ENCODE measurements around the gene LSAMP.
"Not testable (repeated sequence)": the region's sequence is repeated elsewhere in the genome, so short reads cannot be mapped to it uniquely, and the experiment has no call there.

Gene LSAMP

GRCh38 chr3:115800065-115800464 is 645.2 kb downstream of the LSAMP start:
- DNase-seq (ENCODE audit: low read depth in 2 of 2): not testable (repeated sequence)

- DNase-seq (ENCODE audit: low read depth in 2 of 2): no peak
Observed at GRCh38 chr3:115792206-115792955, 652.9 kb downstream of the LSAMP start.

GRCh38 chr3:115791271-115792153 is 653.8 kb downstream of the LSAMP start:
- not testable (repeated sequence) for DNase-seq (ENCODE audit: low read depth in 2 of 2)

- DNase-seq (ENCODE audit: low read depth in 2 of 2): peak in 1 of 2 donors; percentile 31
Observed at GRCh38 chr3:115790759-115791158, 654.5 kb downstream of the LSAMP start.

GRCh38 chr3:115789481-115789880 is 655.8 kb downstream of the LSAMP start:
- no peak for DNase-seq (ENCODE audit: low read depth in 2 of 2)

- DNase-seq (ENCODE audit: low read depth in 2 of 2): no peak
Observed at GRCh38 chr3:115788921-115789470, 656.3 kb downstream of the LSAMP start.

GRCh38 chr3:115787818-115788217 is 657.5 kb downstream of the LSAMP start:
- no peak for DNase-seq (ENCODE audit: low read depth in 2 of 2)

- no peak for DNase-seq (ENCODE audit: low read depth in 2 of 2)
Observed at GRCh38 chr3:115785782-115786181, 659.5 kb downstream of the LSAMP start.

GRCh38 chr3:115784739-115785536 is 660.3 kb downstream of the LSAMP start:
- no peak for DNase-seq (ENCODE audit: low read depth in 2 of 2)

- peak; percentile 83 to 84 for DNase-seq (ENCODE audit: low read depth in 2 of 2)
Observed at GRCh38 chr3:115783938-115784738, 661.1 kb downstream of the LSAMP start.

DNA sequence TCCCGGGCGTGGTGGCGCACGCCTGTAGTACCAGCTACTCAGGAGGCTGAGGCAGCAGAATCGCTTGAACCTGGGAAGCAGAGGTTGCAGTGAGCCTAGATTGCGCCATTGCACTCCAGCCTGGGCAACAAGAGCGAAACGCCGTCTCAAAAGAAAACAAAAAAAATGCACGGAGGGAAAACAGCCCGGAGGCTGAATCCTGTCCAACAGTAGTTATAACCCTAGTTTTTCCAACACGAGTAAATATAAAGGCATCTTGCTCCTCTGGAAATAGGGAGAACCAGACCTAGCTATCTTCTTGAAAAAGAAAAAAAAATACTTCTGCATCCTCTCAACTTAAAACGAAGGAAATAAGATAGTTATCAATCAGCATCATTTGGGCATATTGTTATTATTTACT is 661.9 kb downstream of the LSAMP start:
- DNase-seq (ENCODE audit: low read depth in 2 of 2): not testable (repeated sequence)

- DNase-seq (ENCODE audit: low read depth in 2 of 2): no peak
Observed at GRCh38 chr3:115779011-115779410, 666.3 kb downstream of the LSAMP start.

DNA sequence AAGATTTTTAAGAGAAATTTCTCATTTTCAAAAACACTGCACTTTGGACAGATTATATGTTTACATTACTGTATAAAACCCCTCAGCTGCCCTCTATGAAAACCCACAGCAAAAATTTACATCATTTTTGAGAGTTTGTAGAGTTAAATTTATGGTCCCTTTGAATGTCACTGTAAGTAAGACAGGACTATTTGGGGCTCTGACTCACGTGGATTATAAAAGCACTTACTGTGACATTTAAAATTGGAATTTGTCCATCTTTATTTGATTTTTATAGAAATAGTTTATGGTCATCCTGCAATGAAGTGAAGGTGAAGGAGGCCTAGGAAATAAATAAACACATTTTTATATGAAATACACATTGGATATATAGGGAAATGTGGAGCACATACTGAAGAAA is 672.3 kb downstream of the LSAMP start:
- no peak for DNase-seq (ENCODE audit: low read depth in 2 of 2)

DNA sequence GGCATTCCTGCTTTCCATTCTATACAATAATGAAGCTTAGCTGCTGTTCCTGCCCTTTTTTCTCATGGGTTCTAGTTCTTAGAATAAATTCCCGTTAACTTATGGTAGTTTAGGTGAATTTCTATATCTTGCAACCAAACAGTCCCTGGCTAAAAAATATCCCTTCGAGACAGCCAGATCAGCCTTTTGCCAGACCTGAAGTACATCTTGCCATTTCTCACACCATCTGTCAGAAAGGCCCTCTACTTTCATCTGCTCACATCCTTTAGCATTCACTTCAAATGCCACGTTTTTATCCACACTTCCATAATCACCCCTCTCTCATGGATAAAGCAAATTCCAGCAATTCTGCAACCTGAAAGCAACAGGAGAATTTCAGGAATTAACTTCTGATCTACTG is 676.6 kb downstream of the LSAMP start:
- no peak for DNase-seq (ENCODE audit: low read depth in 2 of 2)

DNA sequence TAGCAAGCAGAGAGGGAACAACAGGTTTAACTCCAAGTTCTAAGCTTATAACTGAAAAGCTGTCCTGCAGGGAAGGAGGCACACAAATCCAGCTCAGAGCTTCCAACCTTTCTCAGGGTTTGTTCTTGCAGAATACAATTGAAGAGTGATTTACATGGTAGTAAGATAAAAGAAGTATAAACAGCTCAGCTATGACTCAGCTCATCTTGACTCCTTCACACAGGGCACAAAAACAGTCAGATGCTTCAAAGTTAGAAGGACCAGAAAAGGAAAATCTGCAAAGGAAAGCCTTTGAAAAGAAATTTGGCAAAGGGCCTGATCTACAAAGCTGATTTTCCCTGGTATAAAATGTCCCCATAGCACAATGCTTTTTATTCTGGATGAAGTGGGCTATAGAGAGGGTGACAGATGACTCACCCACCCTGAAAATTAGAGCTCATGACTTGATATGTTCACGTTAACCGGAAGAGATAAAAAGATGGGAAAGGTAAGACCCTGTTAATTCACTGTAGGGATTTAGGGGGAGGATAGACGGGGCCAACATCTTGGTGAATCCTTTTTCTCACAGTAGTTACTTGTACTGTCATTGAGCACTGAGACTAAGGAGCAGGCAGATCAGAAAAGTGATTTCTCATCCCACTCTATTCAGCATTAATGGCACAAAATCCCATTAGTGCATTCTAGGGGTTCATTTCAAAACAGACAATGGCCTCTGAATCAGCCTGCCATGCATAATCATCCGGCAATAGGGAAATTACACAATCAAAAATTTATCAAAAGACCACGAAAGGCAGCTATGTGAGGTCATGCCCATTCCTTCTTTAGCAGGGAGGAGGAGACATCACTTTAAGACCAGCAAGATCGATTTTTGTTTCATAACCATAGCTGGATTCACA is 678.5 kb downstream of the LSAMP start:
- no peak for DNase-seq (ENCODE audit: low read depth in 2 of 2)

DNA sequence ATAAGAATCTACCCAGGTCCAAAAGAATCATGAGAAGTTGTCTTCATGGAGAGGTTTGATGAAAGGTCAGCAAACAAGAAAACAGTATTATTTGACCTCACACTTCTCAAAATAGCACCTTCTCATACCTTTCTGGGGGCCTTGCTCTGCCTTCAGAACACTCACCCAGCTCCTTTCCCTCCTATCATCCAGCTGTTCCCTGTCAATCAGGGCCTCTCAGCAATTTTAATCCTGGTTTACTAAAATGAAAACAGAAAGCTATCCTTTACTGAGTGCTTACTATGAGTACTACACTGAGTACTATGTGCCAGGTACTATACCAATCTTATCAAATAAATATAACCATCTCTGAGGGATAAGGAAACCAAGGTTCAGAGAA is 683.4 kb downstream of the LSAMP start:
- no peak for DNase-seq (ENCODE audit: low read depth in 2 of 2)

DNA sequence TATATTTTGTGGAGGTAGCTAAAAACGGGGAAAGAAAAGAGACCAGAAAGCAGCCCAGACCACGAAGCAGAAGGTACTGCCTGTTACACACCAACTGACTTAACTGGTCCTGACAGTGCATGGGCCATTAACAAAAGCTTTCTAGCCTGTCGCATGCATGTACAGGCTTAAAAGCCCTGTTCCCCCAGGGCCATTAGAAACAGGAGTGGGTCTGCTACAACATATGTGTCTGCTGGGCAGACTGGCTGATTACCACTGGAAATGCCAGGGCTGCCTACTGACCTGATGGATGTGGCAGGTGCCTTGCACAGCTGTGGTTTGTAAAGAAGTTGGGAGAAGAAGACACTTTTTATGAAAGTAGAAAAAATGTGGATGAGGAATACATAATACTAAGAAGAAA is 684.6 kb downstream of the LSAMP start:
- DNase-seq (ENCODE audit: low read depth in 2 of 2): no peak

- no peak for DNase-seq (ENCODE audit: low read depth in 2 of 2)
Observed at GRCh38 chr3:115758076-115758763, 687.1 kb downstream of the LSAMP start.

DNA sequence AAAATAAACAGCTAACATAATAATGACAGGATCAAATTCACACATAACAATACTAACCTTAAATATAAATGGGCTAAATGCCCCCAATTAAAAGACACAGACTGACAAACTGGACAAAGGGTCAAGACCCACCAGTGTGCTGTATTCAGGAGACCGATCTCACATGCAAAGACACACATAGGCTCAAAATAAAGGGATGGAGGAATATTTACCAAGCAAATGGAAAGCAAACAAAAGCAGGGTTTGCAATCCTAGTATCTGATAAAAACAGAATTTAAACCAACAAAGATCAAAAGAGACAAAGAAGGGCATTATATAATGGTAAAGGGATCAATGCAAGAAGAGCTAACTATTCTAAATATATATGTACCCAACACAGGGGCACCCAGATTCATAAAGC is 692.3 kb downstream of the LSAMP start:
- DNase-seq (ENCODE audit: low read depth in 2 of 2): not testable (repeated sequence)
